PC-9 (cell line): Measurements from ENCODE around the gene CDYL2. TPM values are rescaled to one million over a fixed set of nuclear protein-coding genes. Genes with fewer than 3 reads are reported as not detected.

Experiments used
- BruUV-seq: library from RNA; stranded (reverse); fragments of 400-500 nt; replicated peaks from 2 replicates; lab custom pipeline; 2021; lab: Mats Ljungman, UMichigan
- CTCF ChIA-PET: fragments of 300-600 bp; sonication (Branson Sonifier 250); formaldehyde crosslinking; loops from one replicate; lab custom pipeline; 2022; ENCODE audit warnings: antibody characterized with exemption; lab: Charles Lee
- POLR2A ChIA-PET: fragments of 300-600 bp; sonication (Branson Sonifier 250); formaldehyde crosslinking; loops from one replicate; lab custom pipeline; 2022; ENCODE audit warnings: antibody characterized with exemption; ENCODE audit not compliant: unreplicated experiment; lab: Charles Lee
- DNase-seq, 2 experiments: peaks; one replicate each; pipeline versions ENCODE4 v3.0.0 to v3.0.0-alpha.2; 2015 to 2022; ENCODE audit warnings: mixed read lengths in 1 of 2
- H2AFZ ChIP-seq: fragments of 200-600 bp; sonication (generic); 2 replicates; pipeline ENCODE4 v1.8.1; 2017; ENCODE audit warnings: antibody characterized with exemption
- H3F3A ChIP-seq: fragments of 200-600 bp; sonication (generic); 2 replicates; pipeline ENCODE4 v1.8.1; 2017; ENCODE audit warnings: antibody characterized with exemption, mild to moderate bottlenecking, low read depth; ENCODE audit not compliant: insufficient read depth
- H3K27ac ChIP-seq: fragments of 200-600 bp; sonication (generic); 2 replicates; pipeline ENCODE4 v1.6.1; 2016; ENCODE audit warnings: mixed run types
- H3K27me3 ChIP-seq: fragments of 200-600 bp; sonication (generic); 2 replicates; pipeline ENCODE4 v1.6.1; 2016; ENCODE audit warnings: low read depth, mixed run types; ENCODE audit not compliant: insufficient read depth
- H3K36me3 ChIP-seq: fragments of 200-600 bp; sonication (generic); 2 replicates; pipeline ENCODE4 v1.6.1; 2016; ENCODE audit warnings: low read depth, mixed run types
- H3K4me1 ChIP-seq: fragments of 200-600 bp; sonication (generic); replicated peaks from 2 replicates; pipeline ENCODE4 v1.6.1; 2016; ENCODE audit warnings: mixed run types; ENCODE audit not compliant: insufficient read depth
- H3K4me2 ChIP-seq: fragments of 200-600 bp; sonication (generic); 2 replicates; pipeline ENCODE4 v1.6.1; 2017; ENCODE audit warnings: mixed run types
- H3K4me3 ChIP-seq: fragments of 200-600 bp; sonication (generic); 2 replicates; pipeline ENCODE4 v1.6.1; 2016; ENCODE audit warnings: mixed run types
- H3K79me2 ChIP-seq: fragments of 200-600 bp; sonication (generic); 2 replicates; pipeline ENCODE4 v1.6.1; 2017; ENCODE audit warnings: low read depth, mixed run types
- H3K9me2 ChIP-seq: fragments of 200-600 bp; sonication (generic); 2 replicates; pipeline ENCODE4 v1.8.1; 2017; ENCODE audit warnings: mild to moderate bottlenecking; ENCODE audit not compliant: insufficient read depth
- H3K9me3 ChIP-seq: fragments of 200-600 bp; sonication (generic); 2 replicates; pipeline ENCODE4 v1.8.1; 2016; ENCODE audit warnings: low read depth; ENCODE audit not compliant: insufficient read depth
- H4K20me1 ChIP-seq: fragments of 200-600 bp; sonication (generic); 2 replicates; pipeline ENCODE4 v1.8.1; 2017; ENCODE audit not compliant: insufficient read depth
- CTCF ChIP-seq: fragments of 200-600 bp; sonication (generic); conservative IDR thresholded peaks from 2 replicates; pipeline ENCODE4 v1.6.1; 2017; ENCODE audit warnings: mixed run types, antibody characterized with exemption, mild to moderate bottlenecking, moderate library complexity
- EZH2 ChIP-seq: fragments of 200-600 bp; sonication (generic); IDR thresholded peaks from 2 replicates; pipeline ENCODE4 v1.8.0; 2017; ENCODE audit warnings: antibody characterized with exemption, low read depth
- intact Hi-C: fragments of 100-400 bp; cut with micrococcal nuclease; formaldehyde crosslinking; loops from one replicate; pipeline ENCODE4 v1.10.0; 2022; ENCODE audit not compliant: unreplicated experiment
- total RNA-seq: library from RNA; stranded (reverse); gene quantifications from 2 replicates; pipeline ENCODE4 v1.2.3, GENCODE V29; 2021

CDYL2 gene
- total RNA-seq, 1 experiment from 2014 or later: 3.3 TPM

DNA sequence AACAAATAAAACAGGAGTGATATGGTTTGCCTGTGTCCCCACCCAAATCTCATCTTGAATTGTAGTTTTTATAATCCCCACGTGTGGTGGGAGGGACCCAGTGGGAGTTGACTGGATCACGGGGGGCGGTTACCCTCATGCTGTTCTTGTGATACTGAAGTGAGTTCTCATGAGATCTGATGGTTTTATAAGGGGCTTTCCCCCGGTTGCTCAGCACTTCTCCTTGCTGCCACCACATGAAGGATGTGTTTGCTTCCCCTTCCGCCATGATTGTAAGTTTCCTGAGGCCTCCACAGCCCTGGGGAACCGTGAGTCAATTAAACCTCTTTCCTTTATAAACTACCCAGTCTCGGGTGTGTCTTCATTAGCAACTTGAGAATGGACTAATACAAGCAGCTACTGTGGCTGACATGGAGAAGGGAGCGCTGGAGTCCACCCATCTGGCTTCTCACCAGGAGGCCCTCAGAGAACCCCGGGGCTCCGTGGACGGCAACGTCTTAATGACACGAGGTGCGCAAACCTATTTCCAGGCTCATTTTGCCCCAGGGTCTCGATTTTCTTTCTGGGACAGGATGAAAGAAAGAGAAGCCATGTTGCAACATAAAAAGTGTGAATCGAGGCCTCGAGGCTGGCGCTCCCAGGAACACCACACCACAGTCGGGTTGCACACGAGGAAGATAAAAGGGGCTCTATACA, 134.1 kb downstream of the CDYL2 start:
- intact Hi-C loops: no loop called here
- ChIA-PET CTCF (no interaction called here), POLR2A (no interaction called here)
- Histone ChIP-seq H3K4me2 (no peak overlapping the region), H3K79me2 (no peaks in the 10 kb centered on the region), H3K4me1 (no peaks in the 10 kb centered on the region), H3K36me3 (no peaks in the 10 kb centered on the region), H3F3A (no peaks in the 10 kb centered on the region), H3K4me3 (no peak overlapping the region), H2AFZ (no peak overlapping the region), H3K27me3 (peaks cover 64% of the 10 kb centered on the region), H4K20me1 (no peaks in the 10 kb centered on the region), H3K9me2 (no peaks in the 10 kb centered on the region), H3K27ac (no peak overlapping the region), H3K9me3 (no peaks in the 10 kb centered on the region)
- DNase-seq: no peak
- no TSS peak for BruUV-seq
- no peak for TF ChIP-seq EZH2
- TF ChIP-seq CTCF: no peak

- TF ChIP-seq EZH2: no peak
- TF ChIP-seq CTCF: no peak
- H4K20me1 ChIP-seq: no peaks in the 10 kb centered on the region
- BruUV-seq: no TSS peak
- no peaks in the 10 kb centered on the region for H3K36me3 ChIP-seq
- no peaks in the 10 kb centered on the region for H3K79me2 ChIP-seq
- CTCF ChIA-PET: no interaction called here
- H3K27me3 ChIP-seq: peaks cover 59% of the 10 kb centered on the region
- POLR2A ChIA-PET: no interaction called here
- H3K27ac ChIP-seq: no peak overlapping the region
- no peak overlapping the region for H3K4me3 ChIP-seq
- no peaks in the 10 kb centered on the region for H3F3A ChIP-seq
- H3K9me2 ChIP-seq: no peaks in the 10 kb centered on the region
- H3K4me2 ChIP-seq: no peak overlapping the region
- H3K9me3 ChIP-seq: no peaks in the 10 kb centered on the region
- H3K4me1 ChIP-seq: no peaks in the 10 kb centered on the region
- no peak for DNase-seq
- no peak overlapping the region for H2AFZ ChIP-seq
- intact Hi-C loops: no loop called here
Measured at GRCh38 chr16:80669673-80670072, 134.7 kb downstream of the CDYL2 start.

- H3K9me3 ChIP-seq: no peaks in the 10 kb centered on the region
- H3K36me3 ChIP-seq: no peaks in the 10 kb centered on the region
- H3F3A ChIP-seq: no peaks in the 10 kb centered on the region
- intact Hi-C loops: no loop called here
- H3K27ac ChIP-seq: no peak overlapping the region
- H3K9me2 ChIP-seq: no peaks in the 10 kb centered on the region
- no peak overlapping the region for H2AFZ ChIP-seq
- ChIA-PET POLR2A (no interaction called here), CTCF (no interaction called here)
- no peak overlapping the region for H3K4me3 ChIP-seq
- no peak overlapping the region for H3K4me2 ChIP-seq
- TF ChIP-seq EZH2 (no peak), CTCF (no peak)
- BruUV-seq: no TSS peak
- H4K20me1 ChIP-seq: no peaks in the 10 kb centered on the region
- no peaks in the 10 kb centered on the region for H3K79me2 ChIP-seq
- no peak for DNase-seq
- H3K4me1 ChIP-seq: no peaks in the 10 kb centered on the region
- peaks cover 64% of the 10 kb centered on the region for H3K27me3 ChIP-seq
Measured at GRCh38 chr16:80667925-80668324, 136.5 kb downstream of the CDYL2 start.
